Daoy (cell line): ENCODE data around the gene SCUBE1. TPM values are rescaled to one million over a fixed set of nuclear protein-coding genes. Genes with fewer than 3 reads are reported as not detected.

Experiments
- DNase-seq: peaks from one replicate; pipeline ENCODE4 v3.0.0-alpha.2; 2015; ENCODE audit warnings: low read depth
- total RNA-seq: library from RNA; depleted of rRNA; stranded (reverse); fragments of >200 nt; shearing (Covaris generic); gene quantifications from 2 replicates; pipeline ENCODE4 v1.2.3, GENCODE V29; 2014

The SCUBE1 gene
- total RNA-seq, 1 experiment from 2014 or later = 1.4 TPM

GRCh38 chr22:43326331-43327156, 16.6 kb downstream of the SCUBE1 start:
- DNase-seq = no peak

GRCh38 chr22:43325176-43325575, 18.0 kb downstream of the SCUBE1 start:
- DNase-seq = no peak

- DNase-seq = no peak
Measured at GRCh38 chr22:43320943-43321900, 21.9 kb downstream of the SCUBE1 start.

- DNase-seq = no peak
Measured at GRCh38 chr22:43319661-43320486, 23.3 kb downstream of the SCUBE1 start.

- no peak for DNase-seq
Measured at GRCh38 chr22:43317239-43317638, 25.9 kb downstream of the SCUBE1 start.

GRCh38 chr22:43315687-43316217, 27.4 kb downstream of the SCUBE1 start:
- DNase-seq = no peak

- no peak for DNase-seq
Measured at GRCh38 chr22:43314611-43315010, 28.6 kb downstream of the SCUBE1 start.

- no peak for DNase-seq
Measured at GRCh38 chr22:43313890-43314474, 29.2 kb downstream of the SCUBE1 start.

- DNase-seq = no peak
Measured at GRCh38 chr22:43313244-43313889, 29.8 kb downstream of the SCUBE1 start.

- DNase-seq = no peak
Measured at GRCh38 chr22:43312608-43313007, 30.6 kb downstream of the SCUBE1 start.

GRCh38 chr22:43310798-43311197, 32.4 kb downstream of the SCUBE1 start:
- DNase-seq = no peak

- DNase-seq = peak; percentile 21
Measured at GRCh38 chr22:43310311-43310710, 32.9 kb downstream of the SCUBE1 start.

- DNase-seq = no peak
Measured at GRCh38 chr22:43308836-43309235, 34.3 kb downstream of the SCUBE1 start.

GRCh38 chr22:43308060-43308830, 34.9 kb downstream of the SCUBE1 start:
- DNase-seq = no peak

GRCh38 chr22:43305806-43306205, 37.4 kb downstream of the SCUBE1 start:
- DNase-seq = no peak

- DNase-seq = no peak
Measured at GRCh38 chr22:43304831-43305590, 38.2 kb downstream of the SCUBE1 start.

- DNase-seq = no peak
Measured at GRCh38 chr22:43303751-43304150, 39.4 kb downstream of the SCUBE1 start.

GRCh38 chr22:43303166-43303565, 40.0 kb downstream of the SCUBE1 start:
- no peak for DNase-seq

GRCh38 chr22:43302531-43303041, 40.6 kb downstream of the SCUBE1 start:
- no peak for DNase-seq
